ENCODE results near the gene MARVELD3. TPM values are rescaled to one million over a fixed set of nuclear protein-coding genes. Genes with fewer than 3 reads are reported as not detected.

Gene MARVELD3
- total RNA-seq, 5 donors from 2014 or later (not counting 1 experiment from before 2014, with no cell fraction given): 0.22 TPM; not detected in 4

- CTCF ChIA-PET: no interaction called here
- ATAC-seq (replicated peaks in 1 of 4): no peak
- Histone ChIP-seq H3K36me3 (ENCODE audit: control insufficient read depth in 2 of 2, extremely low read depth in 1 of 2, insufficient read depth in 1 of 2, low read length in 1 of 2) (peaks cover 3 to 46% of the 10 kb centered on the region in 2 donors), H3K27me3 (replicated peaks in 1 of 2; ENCODE audit: control insufficient read depth in 2 of 2, extremely low read depth in 1 of 2, insufficient read depth in 2 of 2, low read length in 1 of 2) (no peaks in the 10 kb centered on the region), H3K27ac (ENCODE audit: low read length) (no peak overlapping the region), H3K9me3 (no peaks in the 10 kb centered on the region), H3K4me1 (ENCODE audit: control insufficient read depth in 1 of 2, extremely low read depth in 1 of 2, insufficient read depth in 2 of 2, low read length in 2 of 2) (no peaks in the 10 kb centered on the region), H3K4me3 (ENCODE audit: control insufficient read depth in 1 of 2, extremely low read depth in 1 of 2, low read length in 1 of 2) (no peak overlapping the region)
- Mint-ChIP-seq H3K27ac (no peak overlapping the region), H3K4me1 (no peaks in the 10 kb centered on the region), H3K36me3 (peaks cover 60% of the 10 kb centered on the region), H3K27me3 (no peaks in the 10 kb centered on the region), H3K9me3 (no peaks in the 10 kb centered on the region), H3K4me3 (no peak overlapping the region)
- POLR2A ChIA-PET: no interaction called here
- no CpG with 5 or more reads among the region's 5 CpGs for WGBS (ENCODE audit: insufficient coverage)
- DNase-seq: no peak
These were observed 47.0 kb downstream of the MARVELD3 start for GRCh38 chr16:71672803-71673581.

DNA sequence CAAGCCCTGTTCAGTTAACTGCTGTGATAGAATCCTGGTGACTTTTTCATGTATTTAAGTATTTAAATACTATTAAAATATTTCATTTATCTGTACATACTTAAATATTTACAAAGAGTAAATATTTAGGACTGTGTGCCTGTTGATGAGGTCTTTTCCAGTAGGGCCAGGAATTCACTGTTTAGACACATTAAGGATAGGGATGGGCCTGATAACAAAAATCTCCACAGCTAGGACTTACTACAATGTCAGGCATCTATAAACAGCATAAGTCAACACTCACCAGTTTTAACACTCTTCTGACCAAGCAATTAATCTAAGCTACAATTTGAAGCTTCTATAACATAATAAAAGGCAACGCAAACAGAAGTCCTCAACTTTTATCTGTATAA is 47.6 kb downstream of the MARVELD3 start:
- no CpG with 5 or more reads among the region's 1 CpG for WGBS (ENCODE audit: insufficient coverage)
- no peaks in the 10 kb centered on the region for H3K9me3 Mint-ChIP-seq
- H3K36me3 ChIP-seq (ENCODE audit: control insufficient read depth in 2 of 2, extremely low read depth in 1 of 2, insufficient read depth in 1 of 2, low read length in 1 of 2): peaks cover 3 to 47% of the 10 kb centered on the region in 2 donors
- H3K27ac ChIP-seq (ENCODE audit: low read length): no peak overlapping the region
- no peak overlapping the region for H3K4me3 ChIP-seq (ENCODE audit: control insufficient read depth in 1 of 2, extremely low read depth in 1 of 2, low read length in 1 of 2)
- no peaks in the 10 kb centered on the region for H3K27me3 ChIP-seq (replicated peaks in 1 of 2; ENCODE audit: control insufficient read depth in 2 of 2, extremely low read depth in 1 of 2, insufficient read depth in 2 of 2, low read length in 1 of 2)
- H3K4me1 ChIP-seq (ENCODE audit: control insufficient read depth in 1 of 2, extremely low read depth in 1 of 2, insufficient read depth in 2 of 2, low read length in 2 of 2): no peaks in the 10 kb centered on the region
- no peak overlapping the region for H3K27ac Mint-ChIP-seq
- no peaks in the 10 kb centered on the region for H3K27me3 Mint-ChIP-seq
- H3K4me1 Mint-ChIP-seq: no peaks in the 10 kb centered on the region
- H3K36me3 Mint-ChIP-seq: peaks cover 59% of the 10 kb centered on the region
- DNase-seq (no peak), ATAC-seq (replicated peaks in 1 of 4) (no peak)
- H3K4me3 Mint-ChIP-seq: no peak overlapping the region
- ChIA-PET POLR2A (no interaction called here), CTCF (interaction anchor here in 1 of 2 donors (0.6 kb wide), 1 partner anchor 285 kb away, joined by 3 read pairs; no protein-coding TSS in a partner anchor)
- no peaks in the 10 kb centered on the region for H3K9me3 ChIP-seq

- no peaks in the 10 kb centered on the region for H3K27me3 ChIP-seq (replicated peaks in 1 of 2; ENCODE audit: control insufficient read depth in 2 of 2, extremely low read depth in 1 of 2, insufficient read depth in 2 of 2, low read length in 1 of 2)
- no peak for ATAC-seq (replicated peaks in 1 of 4)
- no peaks in the 10 kb centered on the region for H3K4me1 Mint-ChIP-seq
- H3K27ac Mint-ChIP-seq: no peak overlapping the region
- WGBS (ENCODE audit: insufficient coverage): no CpG with 5 or more reads among the region's 2 CpGs
- no peaks in the 10 kb centered on the region for H3K9me3 ChIP-seq
- H3K4me3 ChIP-seq (ENCODE audit: control insufficient read depth in 1 of 2, extremely low read depth in 1 of 2, low read length in 1 of 2): no peak overlapping the region
- H3K27me3 Mint-ChIP-seq: no peaks in the 10 kb centered on the region
- H3K27ac ChIP-seq (ENCODE audit: low read length): no peak overlapping the region
- peaks cover 59% of the 10 kb centered on the region for H3K36me3 Mint-ChIP-seq
- H3K4me3 Mint-ChIP-seq: no peak overlapping the region
- CTCF ChIA-PET: interaction anchor here in 1 of 2 donors (0.6 kb wide), 1 partner anchor 284 kb away, joined by 3 read pairs; no protein-coding TSS in a partner anchor
- no peak for DNase-seq
- H3K4me1 ChIP-seq (ENCODE audit: control insufficient read depth in 1 of 2, extremely low read depth in 1 of 2, insufficient read depth in 2 of 2, low read length in 2 of 2): no peaks in the 10 kb centered on the region
- POLR2A ChIA-PET: interaction anchor here in 1 of 2 donors (0.5 kb wide), 1 partner anchor 47 kb away, joined by 3 read pairs; no protein-coding TSS in a partner anchor
- no peaks in the 10 kb centered on the region for H3K9me3 Mint-ChIP-seq
- peaks cover 3 to 45% of the 10 kb centered on the region in 2 donors for H3K36me3 ChIP-seq (ENCODE audit: control insufficient read depth in 2 of 2, extremely low read depth in 1 of 2, insufficient read depth in 1 of 2, low read length in 1 of 2)
These were observed 48.2 kb downstream of the MARVELD3 start for GRCh38 chr16:71674229-71674628.

GRCh38 chr16:71675380-71675779 is 49.4 kb downstream of the MARVELD3 start:
- Histone ChIP-seq H3K9me3 (no peaks in the 10 kb centered on the region), H3K27ac (ENCODE audit: low read length) (no peak overlapping the region), H3K4me3 (ENCODE audit: control insufficient read depth in 1 of 2, extremely low read depth in 1 of 2, low read length in 1 of 2) (no peak overlapping the region), H3K27me3 (replicated peaks in 1 of 2; ENCODE audit: control insufficient read depth in 2 of 2, extremely low read depth in 1 of 2, insufficient read depth in 2 of 2, low read length in 1 of 2) (no peaks in the 10 kb centered on the region), H3K36me3 (ENCODE audit: control insufficient read depth in 2 of 2, extremely low read depth in 1 of 2, insufficient read depth in 1 of 2, low read length in 1 of 2) (peaks cover 3 to 37% of the 10 kb centered on the region in 2 donors), H3K4me1 (ENCODE audit: control insufficient read depth in 1 of 2, extremely low read depth in 1 of 2, insufficient read depth in 2 of 2, low read length in 2 of 2) (no peaks in the 10 kb centered on the region)
- Mint-ChIP-seq H3K27ac (no peak overlapping the region), H3K4me3 (no peak overlapping the region), H3K9me3 (no peaks in the 10 kb centered on the region), H3K36me3 (peaks cover 54% of the 10 kb centered on the region), H3K4me1 (no peaks in the 10 kb centered on the region), H3K27me3 (no peaks in the 10 kb centered on the region)
- 100% methylated on average over 1 of the region's 3 CpGs for WGBS (ENCODE audit: insufficient coverage)
- ATAC-seq (replicated peaks in 1 of 4): no peak
- DNase-seq: no peak
- POLR2A ChIA-PET: no interaction called here
- CTCF ChIA-PET: interaction anchor here in 1 of 2 donors (1.4 kb wide), 1 partner anchor 14 kb away, joined by 4 read pairs; no protein-coding TSS in a partner anchor

DNA sequence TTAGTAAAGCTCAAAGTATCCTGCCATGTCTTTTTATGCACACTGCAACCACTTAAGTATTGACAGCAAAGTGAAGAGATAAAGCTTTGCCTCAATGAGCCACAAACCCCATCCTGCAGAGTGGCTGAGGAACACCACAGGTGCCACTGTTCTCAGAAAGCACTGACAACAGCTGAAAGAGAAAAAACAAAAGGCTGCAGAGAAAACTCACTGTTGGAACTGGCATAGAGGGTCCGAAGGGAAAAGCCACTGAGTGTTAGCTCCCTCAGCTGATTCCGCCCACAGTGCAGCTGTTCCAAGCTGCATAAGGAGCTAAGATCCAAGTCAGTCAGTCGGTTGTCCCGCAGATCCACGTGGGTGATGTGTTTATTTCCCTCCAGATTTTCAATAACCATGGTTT is 50.3 kb downstream of the MARVELD3 start:
- WGBS (ENCODE audit: insufficient coverage): 95% methylated on average over 2 of the region's 5 CpGs
- Mint-ChIP-seq H3K36me3 (peaks cover 54% of the 10 kb centered on the region), H3K4me1 (no peaks in the 10 kb centered on the region), H3K4me3 (no peak overlapping the region), H3K27me3 (no peaks in the 10 kb centered on the region), H3K27ac (no peak overlapping the region), H3K9me3 (no peaks in the 10 kb centered on the region)
- DNase-seq (no peak), ATAC-seq (replicated peaks in 1 of 4) (no peak)
- ChIA-PET POLR2A (interaction anchor here in 1 of 2 donors (0.6 kb wide), 1 partner anchor 360 kb away, joined by 3 read pairs; no protein-coding TSS in a partner anchor), CTCF (interaction anchor here in 1 of 2 donors (1.4 kb wide), 1 partner anchor 14 kb away, joined by 4 read pairs; no protein-coding TSS in a partner anchor)
- no peaks in the 10 kb centered on the region for H3K4me1 ChIP-seq (ENCODE audit: control insufficient read depth in 1 of 2, extremely low read depth in 1 of 2, insufficient read depth in 2 of 2, low read length in 2 of 2)
- H3K36me3 ChIP-seq (ENCODE audit: control insufficient read depth in 2 of 2, extremely low read depth in 1 of 2, insufficient read depth in 1 of 2, low read length in 1 of 2): peaks cover 0 to 30% of the 10 kb centered on the region in 2 donors
- no peaks in the 10 kb centered on the region for H3K9me3 ChIP-seq
- no peak overlapping the region for H3K4me3 ChIP-seq (ENCODE audit: control insufficient read depth in 1 of 2, extremely low read depth in 1 of 2, low read length in 1 of 2)
- no peaks in the 10 kb centered on the region for H3K27me3 ChIP-seq (replicated peaks in 1 of 2; ENCODE audit: control insufficient read depth in 2 of 2, extremely low read depth in 1 of 2, insufficient read depth in 2 of 2, low read length in 1 of 2)
- no peak overlapping the region for H3K27ac ChIP-seq (ENCODE audit: low read length)

DNA sequence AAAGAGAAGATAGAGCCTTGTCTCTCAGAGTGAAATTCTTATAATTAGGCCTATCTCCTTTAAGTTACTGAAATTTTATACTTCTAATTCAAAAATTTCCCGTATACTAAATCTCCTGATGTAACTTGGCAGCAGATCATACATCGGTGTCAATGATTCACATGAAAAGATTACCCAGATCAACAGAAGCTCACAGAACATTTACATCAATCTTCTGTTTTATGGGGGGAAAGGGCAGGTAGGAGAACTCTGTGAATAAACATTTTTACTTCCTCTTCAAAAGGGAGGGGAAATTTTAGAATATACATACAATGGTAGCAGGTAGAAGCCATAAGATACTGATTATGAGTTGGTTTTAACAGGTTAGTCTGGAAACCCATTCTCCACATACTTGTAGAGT is 55.4 kb downstream of the MARVELD3 start:
- DNase-seq: no peak
- no peak overlapping the region for H3K4me3 Mint-ChIP-seq
- no peak overlapping the region for H3K27ac ChIP-seq (ENCODE audit: low read length)
- H3K27ac Mint-ChIP-seq: no peak overlapping the region
- peaks cover 1 to 20% of the 10 kb centered on the region in 2 donors for H3K36me3 ChIP-seq (ENCODE audit: control insufficient read depth in 2 of 2, extremely low read depth in 1 of 2, insufficient read depth in 1 of 2, low read length in 1 of 2)
- no peaks in the 10 kb centered on the region for H3K27me3 Mint-ChIP-seq
- no peaks in the 10 kb centered on the region for H3K27me3 ChIP-seq (replicated peaks in 1 of 2; ENCODE audit: control insufficient read depth in 2 of 2, extremely low read depth in 1 of 2, insufficient read depth in 2 of 2, low read length in 1 of 2)
- ATAC-seq (replicated peaks in 1 of 4): no peak
- H3K9me3 ChIP-seq: no peaks in the 10 kb centered on the region
- CTCF ChIA-PET: no interaction called here
- peaks cover 0 to 4% (median 0%) of the 10 kb centered on the region in 3 donors for H3K9me3 Mint-ChIP-seq
- H3K4me3 ChIP-seq (ENCODE audit: control insufficient read depth in 1 of 2, extremely low read depth in 1 of 2, low read length in 1 of 2): no peak overlapping the region
- H3K36me3 Mint-ChIP-seq: peaks cover 56% of the 10 kb centered on the region
- POLR2A ChIA-PET: no interaction called here
- no peaks in the 10 kb centered on the region for H3K4me1 Mint-ChIP-seq
- no peaks in the 10 kb centered on the region for H3K4me1 ChIP-seq (ENCODE audit: control insufficient read depth in 1 of 2, extremely low read depth in 1 of 2, insufficient read depth in 2 of 2, low read length in 2 of 2)
- no CpG with 5 or more reads among the region's 2 CpGs for WGBS (ENCODE audit: insufficient coverage)

Measured in T-cell (primary cell).